ENCODE results near the gene LMX1B.

DNA sequence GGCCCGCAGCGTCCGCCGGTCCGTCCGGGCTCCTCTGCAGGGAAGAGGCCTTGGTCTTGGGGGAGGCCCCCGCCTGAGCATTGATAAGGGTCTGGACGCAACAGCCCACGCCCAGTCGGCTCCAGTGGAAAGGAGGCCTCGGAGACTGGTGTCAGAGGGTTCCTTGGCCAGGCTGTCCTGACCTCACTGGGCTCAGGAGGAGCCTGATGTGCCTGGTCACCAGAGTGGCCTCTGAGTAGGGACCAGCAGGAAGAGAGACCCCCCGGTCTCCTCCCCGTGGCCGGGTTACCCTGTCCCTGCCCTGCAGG lies 13.2 kb downstream of the LMX1B start:
- TF ChIP-seq, protein P1, sequence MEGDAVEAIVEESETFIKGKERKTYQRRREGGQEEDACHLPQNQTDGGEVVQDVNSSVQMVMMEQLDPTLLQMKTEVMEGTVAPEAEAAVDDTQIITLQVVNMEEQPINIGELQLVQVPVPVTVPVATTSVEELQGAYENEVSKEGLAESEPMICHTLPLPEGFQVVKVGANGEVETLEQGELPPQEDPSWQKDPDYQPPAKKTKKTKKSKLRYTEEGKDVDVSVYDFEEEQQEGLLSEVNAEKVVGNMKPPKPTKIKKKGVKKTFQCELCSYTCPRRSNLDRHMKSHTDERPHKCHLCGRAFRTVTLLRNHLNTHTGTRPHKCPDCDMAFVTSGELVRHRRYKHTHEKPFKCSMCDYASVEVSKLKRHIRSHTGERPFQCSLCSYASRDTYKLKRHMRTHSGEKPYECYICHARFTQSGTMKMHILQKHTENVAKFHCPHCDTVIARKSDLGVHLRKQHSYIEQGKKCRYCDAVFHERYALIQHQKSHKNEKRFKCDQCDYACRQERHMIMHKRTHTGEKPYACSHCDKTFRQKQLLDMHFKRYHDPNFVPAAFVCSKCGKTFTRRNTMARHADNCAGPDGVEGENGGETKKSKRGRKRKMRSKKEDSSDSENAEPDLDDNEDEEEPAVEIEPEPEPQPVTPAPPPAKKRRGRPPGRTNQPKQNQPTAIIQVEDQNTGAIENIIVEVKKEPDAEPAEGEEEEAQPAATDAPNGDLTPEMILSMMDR (conservative IDR thresholded peaks at IDR 0.05; ENCODE audit: low read depth, low read length), result no peak
- TF ChIP-seq EZH2phosphoT487 (IDR thresholded peaks at IDR 0.05; ENCODE audit: borderline replicate concordance, low read length), result no peak
